ENCODE data around the gene ZNF322.

GRCh38 chr6:26598267-26598666 is 61.3 kb downstream of the ZNF322 start:
- TF ChIP-seq CTCF (optimal IDR thresholded peaks at IDR 0.05 in 1 of 3, IDR thresholded peaks at IDR 0.05 in 1 of 3, conservative IDR thresholded peaks at IDR 0.05 in 1 of 3; ENCODE audit: extremely low read depth in 1 of 3, insufficient read depth in 2 of 3, low read length in 3 of 3) (no peak), EZH2 (IDR thresholded peaks at IDR 0.05; ENCODE audit: low read length) (no peak)

Measured in keratinocyte (primary cell).